ENCODE results near the gene PCED1B. TPM values are rescaled to one million over a fixed set of nuclear protein-coding genes. Genes with fewer than 3 reads are reported as not detected.

The PCED1B gene
- total and polyA plus RNA-seq, 4 donors = 0.55 to 3.6 (median 1.9) TPM

GRCh38 chr12:47247418-47247817 lies 168.0 kb downstream of the PCED1B start:
- peaks cover 2% of the 10 kb centered on the region for H3K4me1 ChIP-seq (ENCODE audit: control insufficient read depth, insufficient read depth, low read length)
- peak in 5 of 6 donors; percentile 21 to 70 (median 42) for DNase-seq (ENCODE audit: low read depth in 4 of 6, low spot score in 6 of 6)
- H3K27me3 ChIP-seq (ENCODE audit: control insufficient read depth, insufficient read depth, low read length) = no peaks in the 10 kb centered on the region
- no peak overlapping the region for H3K4me3 ChIP-seq (ENCODE audit: low read depth, low read length)
- no peak overlapping the region for H3K27ac ChIP-seq (ENCODE audit: low read depth, low read length)
- WGBS (ENCODE audit: insufficient coverage) = 33% methylated on average over 1 of the region's 1 CpG
- no peaks in the 10 kb centered on the region for H3K9me3 ChIP-seq (ENCODE audit: control insufficient read depth, insufficient read depth, low read length)
- H3K36me3 ChIP-seq (ENCODE audit: control insufficient read depth, insufficient read depth, low read length) = no peaks in the 10 kb centered on the region

DNA sequence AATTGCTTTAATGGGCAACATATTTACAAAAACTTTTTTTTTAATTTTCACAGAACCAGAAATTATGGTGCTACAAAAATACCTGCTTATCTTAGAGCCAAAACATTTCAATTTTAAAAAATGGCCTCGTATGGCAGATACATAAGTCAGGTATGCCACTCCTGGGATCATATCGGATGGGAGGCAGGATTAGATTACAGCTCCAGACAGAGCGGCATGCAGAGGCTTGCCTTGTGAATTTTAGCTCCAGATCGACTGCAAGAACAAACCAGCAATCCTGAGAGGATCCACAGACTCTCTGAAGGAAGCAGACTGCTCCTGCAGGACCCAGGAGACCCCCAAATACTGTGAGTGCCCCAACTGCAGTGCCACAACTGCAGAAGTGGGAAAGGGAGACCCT lies 169.7 kb downstream of the PCED1B start:
- no peak for DNase-seq (ENCODE audit: low read depth in 4 of 6, low spot score in 6 of 6)
- H3K4me1 ChIP-seq (ENCODE audit: control insufficient read depth, insufficient read depth, low read length) = peaks cover 2% of the 10 kb centered on the region
- H3K27ac ChIP-seq (ENCODE audit: low read depth, low read length) = no peak overlapping the region
- no peak overlapping the region for H3K4me3 ChIP-seq (ENCODE audit: low read depth, low read length)
- no peaks in the 10 kb centered on the region for H3K36me3 ChIP-seq (ENCODE audit: control insufficient read depth, insufficient read depth, low read length)
- H3K9me3 ChIP-seq (ENCODE audit: control insufficient read depth, insufficient read depth, low read length) = no peaks in the 10 kb centered on the region
- H3K27me3 ChIP-seq (ENCODE audit: control insufficient read depth, insufficient read depth, low read length) = no peaks in the 10 kb centered on the region
- WGBS (ENCODE audit: insufficient coverage) = 89% methylated on average over 3 of the region's 4 CpGs

DNA sequence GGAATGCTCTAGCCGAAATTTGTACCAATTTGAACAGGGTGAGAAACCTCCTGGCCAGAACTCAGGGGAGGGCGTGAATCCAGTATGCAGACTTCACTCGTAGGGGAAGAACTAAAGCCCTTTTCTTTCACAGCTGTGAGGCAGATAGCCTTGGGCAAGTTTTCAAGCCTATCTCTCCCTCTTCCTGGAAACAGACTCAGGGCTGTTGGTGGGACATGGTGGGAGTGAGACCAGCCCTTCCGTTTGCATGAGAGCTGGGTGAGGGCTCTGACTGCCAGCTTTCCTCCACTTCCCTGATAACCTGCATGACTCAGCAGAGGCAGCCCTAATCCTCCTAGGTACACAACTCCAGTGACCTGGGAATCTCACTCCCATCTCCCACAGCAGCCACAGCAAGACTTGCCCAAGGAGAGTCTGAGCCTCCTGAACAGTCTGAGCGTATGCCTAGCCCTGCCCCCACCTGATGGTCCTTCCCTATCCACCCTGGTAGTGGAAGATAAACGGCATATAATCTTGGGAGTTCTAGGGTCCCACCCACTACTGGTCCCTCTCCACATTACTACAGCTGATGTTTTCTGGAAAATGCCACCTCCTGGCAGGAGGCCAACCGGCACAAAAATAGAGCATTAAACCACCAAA lies 170.4 kb downstream of the PCED1B start:
- no peak overlapping the region for H3K4me3 ChIP-seq (ENCODE audit: low read depth, low read length)
- 87% methylated on average over 4 of the region's 7 CpGs for WGBS (ENCODE audit: insufficient coverage)
- peaks cover 2% of the 10 kb centered on the region for H3K4me1 ChIP-seq (ENCODE audit: control insufficient read depth, insufficient read depth, low read length)
- no peak overlapping the region for H3K27ac ChIP-seq (ENCODE audit: low read depth, low read length)
- DNase-seq (ENCODE audit: low read depth in 4 of 6, low spot score in 6 of 6) = no peak
- H3K9me3 ChIP-seq (ENCODE audit: control insufficient read depth, insufficient read depth, low read length) = no peaks in the 10 kb centered on the region
- no peaks in the 10 kb centered on the region for H3K27me3 ChIP-seq (ENCODE audit: control insufficient read depth, insufficient read depth, low read length)
- no peaks in the 10 kb centered on the region for H3K36me3 ChIP-seq (ENCODE audit: control insufficient read depth, insufficient read depth, low read length)

DNA sequence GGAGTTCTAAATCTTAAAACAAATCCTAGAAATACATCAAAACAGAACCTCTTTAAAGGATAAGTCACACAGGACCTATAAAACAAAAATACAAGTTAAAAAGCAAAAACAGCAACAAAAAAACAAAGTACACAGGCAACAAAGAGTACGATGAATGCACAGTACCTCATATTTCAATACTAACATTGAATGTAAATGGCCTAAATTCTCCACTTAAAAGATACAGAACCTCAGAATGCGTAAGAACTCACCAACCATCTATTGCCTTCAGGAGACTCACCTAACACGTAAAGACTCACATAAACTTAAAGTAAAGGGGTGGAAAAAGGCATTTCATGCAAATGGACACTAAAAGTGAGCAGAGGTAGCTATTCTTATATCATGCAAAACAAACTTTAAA lies 172.5 kb downstream of the PCED1B start:
- peaks cover 2% of the 10 kb centered on the region for H3K4me1 ChIP-seq (ENCODE audit: control insufficient read depth, insufficient read depth, low read length)

GRCh38 chr12:47264951-47265350 lies 185.5 kb downstream of the PCED1B start:
- Histone ChIP-seq H3K4me1 (ENCODE audit: control insufficient read depth, insufficient read depth, low read length) (no peaks in the 10 kb centered on the region), H3K27ac (ENCODE audit: low read depth, low read length) (no peak overlapping the region), H3K36me3 (ENCODE audit: control insufficient read depth, insufficient read depth, low read length) (no peaks in the 10 kb centered on the region), H3K27me3 (ENCODE audit: control insufficient read depth, insufficient read depth, low read length) (no peaks in the 10 kb centered on the region), H3K4me3 (ENCODE audit: low read depth, low read length) (no peak overlapping the region), H3K9me3 (ENCODE audit: control insufficient read depth, insufficient read depth, low read length) (no peaks in the 10 kb centered on the region)
- no CpG with 5 or more reads among the region's 4 CpGs for WGBS (ENCODE audit: insufficient coverage)
- DNase-seq (ENCODE audit: low read depth in 4 of 6, low spot score in 6 of 6) = no peak

More for the DNA sequence above, 172.5 kb downstream of the PCED1B start:
- H3K36me3 ChIP-seq (ENCODE audit: control insufficient read depth, insufficient read depth, low read length) = no peaks in the 10 kb centered on the region
- no peaks in the 10 kb centered on the region for H3K9me3 ChIP-seq (ENCODE audit: control insufficient read depth, insufficient read depth, low read length)
- WGBS (ENCODE audit: insufficient coverage) = 100% methylated on average over 1 of the region's 3 CpGs
- H3K27me3 ChIP-seq (ENCODE audit: control insufficient read depth, insufficient read depth, low read length) = no peaks in the 10 kb centered on the region
- no peak for DNase-seq (ENCODE audit: low read depth in 4 of 6, low spot score in 6 of 6)
- H3K4me3 ChIP-seq (ENCODE audit: low read depth, low read length) = no peak overlapping the region
- H3K27ac ChIP-seq (ENCODE audit: low read depth, low read length) = no peak overlapping the region

DNA sequence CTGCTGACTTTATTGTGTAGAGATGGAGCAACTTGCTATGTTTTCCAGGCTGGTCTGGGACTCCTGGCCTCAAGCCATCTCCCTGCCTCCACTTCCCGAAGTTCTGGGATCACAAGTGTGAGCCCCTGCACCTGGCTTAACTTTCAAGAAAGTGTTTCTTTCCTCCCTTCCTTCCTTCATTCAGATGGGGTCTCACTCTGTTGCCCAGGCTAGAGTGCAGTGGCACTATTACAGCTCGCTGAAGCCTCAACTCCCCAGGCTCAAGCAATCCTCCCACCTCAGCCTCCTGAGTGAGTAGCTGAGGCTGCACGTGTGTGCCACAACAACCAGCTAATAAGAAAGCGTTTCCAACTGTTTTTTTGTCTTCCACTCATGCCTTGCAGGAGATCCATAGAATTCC lies 186.0 kb downstream of the PCED1B start:
- Histone ChIP-seq H3K4me1 (ENCODE audit: control insufficient read depth, insufficient read depth, low read length) (no peaks in the 10 kb centered on the region), H3K27me3 (ENCODE audit: control insufficient read depth, insufficient read depth, low read length) (no peaks in the 10 kb centered on the region), H3K9me3 (ENCODE audit: control insufficient read depth, insufficient read depth, low read length) (no peaks in the 10 kb centered on the region), H3K36me3 (ENCODE audit: control insufficient read depth, insufficient read depth, low read length) (no peaks in the 10 kb centered on the region), H3K4me3 (ENCODE audit: low read depth, low read length) (no peak overlapping the region), H3K27ac (ENCODE audit: low read depth, low read length) (no peak overlapping the region)
- no peak for DNase-seq (ENCODE audit: low read depth in 4 of 6, low spot score in 6 of 6)
- WGBS (ENCODE audit: insufficient coverage) = 90% methylated on average over 2 of the region's 4 CpGs

- WGBS (ENCODE audit: insufficient coverage) = 86% methylated on average over 1 of the region's 4 CpGs
- no peak for DNase-seq (ENCODE audit: low read depth in 4 of 6, low spot score in 6 of 6)
- H3K4me3 ChIP-seq (ENCODE audit: low read depth, low read length) = no peak overlapping the region
- H3K27me3 ChIP-seq (ENCODE audit: control insufficient read depth, insufficient read depth, low read length) = no peaks in the 10 kb centered on the region
- no peaks in the 10 kb centered on the region for H3K36me3 ChIP-seq (ENCODE audit: control insufficient read depth, insufficient read depth, low read length)
- no peak overlapping the region for H3K27ac ChIP-seq (ENCODE audit: low read depth, low read length)
- no peaks in the 10 kb centered on the region for H3K9me3 ChIP-seq (ENCODE audit: control insufficient read depth, insufficient read depth, low read length)
- H3K4me1 ChIP-seq (ENCODE audit: control insufficient read depth, insufficient read depth, low read length) = no peaks in the 10 kb centered on the region
Measured at GRCh38 chr12:47267571-47267970, 188.2 kb downstream of the PCED1B start.

DNA sequence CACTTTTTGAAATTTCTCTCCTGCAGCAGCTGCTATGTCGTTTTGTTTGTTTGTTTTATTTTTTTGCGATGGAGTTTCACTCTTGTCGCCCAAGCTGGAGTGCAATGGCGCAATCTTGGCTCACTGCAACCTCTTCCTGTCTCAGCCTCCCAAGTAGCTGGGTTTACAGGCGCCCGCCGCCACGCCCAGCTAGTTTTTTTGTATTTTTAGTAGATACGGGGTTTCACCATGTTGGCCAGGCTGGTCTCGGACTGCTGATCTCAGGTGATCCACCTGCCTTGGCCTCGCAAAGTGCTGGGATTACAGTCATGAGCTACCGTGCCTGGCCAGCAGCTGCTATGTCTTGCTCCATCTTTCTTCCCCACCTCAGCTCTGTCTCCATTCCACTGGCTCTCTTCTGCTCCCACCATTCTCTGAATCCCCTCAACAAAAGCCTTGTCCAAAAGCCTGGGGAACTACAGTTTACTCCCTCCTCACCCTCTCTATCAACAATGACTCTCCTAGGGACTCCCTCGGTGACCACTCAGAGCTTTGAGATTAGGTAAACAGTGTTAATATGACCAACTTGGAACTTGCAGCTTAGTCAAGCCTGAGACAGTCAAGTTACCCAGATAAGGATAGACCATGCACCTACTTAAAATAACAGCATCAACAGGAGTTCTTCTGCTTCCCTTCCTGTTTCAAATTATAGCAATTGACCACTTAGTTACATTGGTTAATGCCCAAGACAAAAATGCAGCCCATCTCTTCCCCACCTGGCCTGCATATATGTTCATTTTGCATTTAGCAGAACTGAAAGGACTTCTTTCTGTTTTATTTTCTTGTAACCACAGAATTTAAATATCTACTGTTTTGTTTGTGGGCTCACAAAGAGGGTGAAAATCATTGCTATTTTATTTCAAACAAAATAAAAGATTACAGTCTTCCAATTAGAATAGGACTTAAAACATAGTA lies 189.4 kb downstream of the PCED1B start:
- Histone ChIP-seq H3K27me3 (ENCODE audit: control insufficient read depth, insufficient read depth, low read length) (no peaks in the 10 kb centered on the region), H3K4me1 (ENCODE audit: control insufficient read depth, insufficient read depth, low read length) (no peaks in the 10 kb centered on the region), H3K36me3 (ENCODE audit: control insufficient read depth, insufficient read depth, low read length) (no peaks in the 10 kb centered on the region), H3K4me3 (ENCODE audit: low read depth, low read length) (no peak overlapping the region), H3K9me3 (ENCODE audit: control insufficient read depth, insufficient read depth, low read length) (no peaks in the 10 kb centered on the region), H3K27ac (ENCODE audit: low read depth, low read length) (no peak overlapping the region)
- 100% methylated on average over 6 of the region's 13 CpGs for WGBS (ENCODE audit: insufficient coverage)
- no peak for DNase-seq (ENCODE audit: low read depth in 4 of 6, low spot score in 6 of 6)

- no CpG with 5 or more reads among the region's 1 CpG for WGBS (ENCODE audit: insufficient coverage)
- no peaks in the 10 kb centered on the region for H3K9me3 ChIP-seq (ENCODE audit: control insufficient read depth, insufficient read depth, low read length)
- H3K27me3 ChIP-seq (ENCODE audit: control insufficient read depth, insufficient read depth, low read length) = no peaks in the 10 kb centered on the region
- DNase-seq (ENCODE audit: low read depth in 4 of 6, low spot score in 6 of 6) = no peak
- H3K4me3 ChIP-seq (ENCODE audit: low read depth, low read length) = no peak overlapping the region
- no peak overlapping the region for H3K27ac ChIP-seq (ENCODE audit: low read depth, low read length)
- no peaks in the 10 kb centered on the region for H3K36me3 ChIP-seq (ENCODE audit: control insufficient read depth, insufficient read depth, low read length)
- no peaks in the 10 kb centered on the region for H3K4me1 ChIP-seq (ENCODE audit: control insufficient read depth, insufficient read depth, low read length)
Measured at GRCh38 chr12:47269916-47270315, 190.5 kb downstream of the PCED1B start.
